Inferior parietal cortex (tissue), 1 donor: Measurements from ENCODE around the gene GNG14.
A peak's percentile ranks its signal among the peaks of the same experiment; 100 is the strongest.
"Not testable (repeated sequence)": the region's sequence is repeated elsewhere in the genome, so short reads cannot be mapped to it uniquely, and the experiment has no call there.

Experiments used
- DNase-seq: peaks from one replicate; pipeline ENCODE4 v3.0.0-alpha.2; 2016; ENCODE audit errors: extremely low spot score

Gene GNG14

DNA sequence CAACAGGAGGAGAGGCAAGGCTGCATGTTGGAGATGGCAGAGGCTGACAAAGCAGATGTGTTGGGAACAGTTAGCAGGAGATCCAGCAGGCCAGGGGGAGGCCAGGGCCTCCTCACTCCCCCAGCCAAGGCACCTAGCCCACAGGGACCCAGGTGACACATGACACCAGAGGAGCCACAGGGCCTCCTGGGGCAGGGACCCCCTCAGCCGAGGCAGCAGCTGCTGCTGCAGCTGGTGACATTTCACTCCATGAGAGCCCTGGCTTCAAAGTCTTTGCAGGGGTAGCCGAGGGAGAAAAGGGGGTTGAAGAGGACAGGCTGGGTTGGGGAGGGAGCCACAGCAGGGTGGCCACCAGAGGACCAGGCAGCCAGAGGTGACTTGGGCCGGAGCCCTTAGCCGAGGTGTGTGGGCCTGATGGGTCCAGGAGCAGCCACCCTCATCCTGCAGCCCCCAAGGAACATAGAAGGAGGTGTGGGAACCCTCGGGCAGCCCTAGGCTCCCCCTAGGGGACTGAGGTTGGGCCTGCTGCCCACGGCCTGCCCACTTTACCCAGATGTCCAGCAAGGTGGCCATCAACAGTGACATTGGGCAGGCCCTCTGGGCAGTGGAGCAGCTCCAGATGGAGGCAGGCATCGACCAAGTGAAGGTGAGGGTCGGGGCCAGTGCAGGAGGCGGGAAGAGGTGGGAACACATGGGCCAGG, at the start of gene GNG14:
Gene GNG14 (plus strand): TSS at position 503 of the 701 bp plus-strand sequence. CDS start 51 bp downstream, at position 554.
- no peak for DNase-seq

DNA sequence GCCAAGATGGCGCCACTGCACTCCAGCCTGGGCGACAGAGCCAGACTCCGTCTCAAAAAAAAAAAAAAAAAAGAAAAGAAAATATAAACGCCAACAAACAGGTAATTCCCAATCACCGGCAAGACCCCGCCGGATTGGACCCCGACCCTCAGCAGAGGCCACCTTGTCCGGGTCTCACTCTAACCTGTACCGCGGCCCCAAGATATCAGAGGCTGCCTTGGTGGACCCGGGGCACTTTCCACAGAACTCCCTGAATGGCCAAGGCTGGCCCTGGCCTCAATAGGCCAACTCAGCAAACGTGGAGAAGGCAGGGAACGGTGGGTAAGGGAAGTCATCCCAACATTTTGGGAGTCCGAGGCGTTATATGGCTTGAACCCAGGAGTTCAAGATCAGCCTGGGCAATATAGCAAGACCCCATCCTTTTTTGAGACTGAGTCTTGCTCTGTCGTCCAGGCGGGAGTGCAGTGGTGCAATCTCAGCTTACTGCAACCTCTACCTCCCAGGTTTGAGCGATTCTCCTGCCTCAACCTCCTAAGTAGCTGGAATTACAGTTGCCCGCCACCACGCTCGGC, 49.1 kb upstream of the GNG14 start:
- no peak for DNase-seq

DNA sequence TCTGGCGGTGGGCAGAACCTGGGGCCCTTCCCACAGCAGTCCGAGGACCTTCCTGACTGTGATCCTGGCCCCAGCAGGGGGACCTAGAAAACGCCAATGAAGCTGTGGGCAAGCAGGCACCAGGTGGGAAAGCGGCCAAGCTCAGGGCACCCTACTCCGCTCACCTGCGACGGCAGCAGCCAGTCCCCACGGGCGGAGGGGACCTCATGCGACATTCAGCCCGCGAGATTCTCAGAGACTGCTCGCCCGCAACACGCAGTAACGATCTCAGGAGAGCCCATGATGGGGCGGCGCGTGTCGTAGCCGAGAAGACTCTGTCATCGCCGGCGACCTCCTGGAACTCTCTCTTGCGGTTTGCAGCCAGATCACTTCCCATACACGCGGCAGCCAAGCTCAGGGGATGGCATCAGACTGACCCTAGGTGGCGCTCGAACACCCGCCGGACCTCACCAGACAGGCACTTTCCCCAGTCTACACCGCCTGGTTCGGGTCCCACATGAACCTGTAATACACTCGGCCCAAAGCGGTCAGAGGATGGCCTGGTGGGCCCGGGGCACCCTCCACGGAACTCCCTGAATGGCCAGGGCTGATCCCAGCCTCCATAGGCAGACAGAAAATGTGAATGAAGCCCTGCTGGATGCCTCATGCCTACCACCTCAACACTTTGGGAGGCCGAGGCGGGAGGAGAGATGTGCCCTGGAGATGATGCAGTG, 47.7 kb upstream of the GNG14 start:
- peak; percentile 58 for DNase-seq

DNA sequence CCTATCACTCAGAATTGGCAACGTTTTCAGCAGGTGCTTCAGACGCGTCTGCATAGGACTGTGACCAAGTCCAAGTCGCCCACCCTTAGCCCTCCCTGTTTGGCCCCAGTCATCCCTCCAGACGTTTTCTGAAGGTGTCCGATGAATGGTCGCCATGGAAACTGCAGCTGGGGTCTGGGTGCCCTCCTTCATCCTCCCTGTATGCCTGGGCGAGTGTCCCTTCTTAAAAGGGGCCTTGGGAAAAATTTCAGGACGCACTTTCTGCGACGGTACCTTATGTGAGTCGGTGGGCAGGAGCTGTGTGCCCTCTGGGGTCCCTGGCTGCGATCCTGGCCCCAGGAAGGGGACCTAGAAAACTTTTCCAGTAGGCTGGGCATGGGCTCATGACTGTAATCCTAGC, 46.3 kb upstream of the GNG14 start:
- DNase-seq, result no peak

DNA sequence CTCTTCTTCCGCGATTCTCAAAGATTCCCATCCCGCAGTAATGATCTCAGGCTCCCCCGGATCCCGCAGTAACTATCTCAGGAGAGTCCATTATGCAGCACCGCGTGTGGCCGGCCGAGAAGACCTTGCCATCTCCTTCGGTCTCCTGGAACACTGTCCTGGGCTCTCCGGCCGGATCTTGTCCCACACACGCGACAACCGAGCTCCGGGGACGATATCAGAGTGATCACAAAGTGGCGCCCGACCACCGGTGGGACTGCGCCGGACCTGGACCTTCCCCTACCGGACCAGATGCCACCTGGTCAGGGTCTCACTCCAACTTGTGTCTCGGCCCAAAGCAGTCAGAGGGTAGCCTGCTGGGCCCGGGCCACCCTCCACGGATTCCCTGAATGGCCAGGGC, 45.3 kb upstream of the GNG14 start:
- DNase-seq, result no peak

DNA sequence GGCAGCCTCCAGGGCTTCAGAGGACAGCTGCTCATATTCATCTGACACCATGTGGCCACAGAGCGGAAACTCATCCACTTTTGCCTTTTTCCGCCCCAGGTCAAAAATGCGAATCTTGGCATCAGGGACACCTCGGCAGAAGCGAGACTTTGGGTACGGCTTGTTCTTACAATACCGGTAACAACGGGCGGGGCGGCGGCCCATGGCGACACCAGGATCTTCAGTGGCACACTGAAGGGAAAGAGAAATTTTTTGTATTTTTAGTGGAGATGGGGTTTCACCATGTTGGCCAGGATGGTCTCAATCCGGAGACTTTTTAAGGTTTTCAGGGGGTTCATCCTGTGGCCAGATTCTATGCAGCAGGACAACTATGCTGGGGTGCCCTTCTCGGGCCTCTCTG, 44.1 kb upstream of the GNG14 start:
- not testable (repeated sequence) for DNase-seq

DNA sequence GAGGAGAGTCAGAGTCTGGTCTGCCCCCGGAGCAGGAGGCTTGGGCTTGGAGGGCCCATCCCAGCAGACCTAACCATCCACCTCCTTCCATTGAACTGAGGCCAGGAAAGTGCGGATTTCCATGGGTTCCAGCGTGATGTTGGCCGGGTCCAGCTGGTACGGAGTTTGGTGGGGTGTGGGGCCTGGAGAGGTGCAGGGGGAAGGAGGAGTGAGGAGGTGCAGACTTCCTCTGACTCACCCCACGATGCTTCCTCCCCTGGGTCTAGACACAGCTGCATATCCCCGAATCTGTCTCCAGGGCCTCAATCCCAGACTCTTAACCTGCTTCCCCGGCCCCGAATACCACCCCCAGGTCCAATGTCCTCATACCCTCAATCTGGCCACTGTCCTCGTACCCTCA, 41.2 kb upstream of the GNG14 start:
- DNase-seq, result no peak

DNA sequence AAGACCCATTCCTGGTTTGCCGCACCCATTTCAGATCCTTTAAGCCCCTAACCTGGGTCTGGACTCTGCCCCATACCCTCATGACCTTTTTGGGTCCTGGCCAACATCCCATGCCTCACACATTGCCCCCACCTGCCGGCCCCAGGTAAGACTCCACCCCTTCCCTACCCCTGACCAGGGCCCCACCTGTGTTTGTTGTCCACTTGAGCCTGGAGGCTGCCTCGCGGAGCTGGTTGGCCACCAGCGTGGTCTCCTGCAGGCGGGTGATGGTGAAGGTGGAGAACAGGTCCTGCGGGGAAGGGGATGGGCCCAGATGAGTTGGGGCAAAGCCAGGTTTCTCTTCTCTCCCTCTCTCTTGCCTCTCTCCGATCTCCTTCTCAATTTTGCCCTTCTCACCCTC, 40.8 kb upstream of the GNG14 start:
- no peak for DNase-seq

DNA sequence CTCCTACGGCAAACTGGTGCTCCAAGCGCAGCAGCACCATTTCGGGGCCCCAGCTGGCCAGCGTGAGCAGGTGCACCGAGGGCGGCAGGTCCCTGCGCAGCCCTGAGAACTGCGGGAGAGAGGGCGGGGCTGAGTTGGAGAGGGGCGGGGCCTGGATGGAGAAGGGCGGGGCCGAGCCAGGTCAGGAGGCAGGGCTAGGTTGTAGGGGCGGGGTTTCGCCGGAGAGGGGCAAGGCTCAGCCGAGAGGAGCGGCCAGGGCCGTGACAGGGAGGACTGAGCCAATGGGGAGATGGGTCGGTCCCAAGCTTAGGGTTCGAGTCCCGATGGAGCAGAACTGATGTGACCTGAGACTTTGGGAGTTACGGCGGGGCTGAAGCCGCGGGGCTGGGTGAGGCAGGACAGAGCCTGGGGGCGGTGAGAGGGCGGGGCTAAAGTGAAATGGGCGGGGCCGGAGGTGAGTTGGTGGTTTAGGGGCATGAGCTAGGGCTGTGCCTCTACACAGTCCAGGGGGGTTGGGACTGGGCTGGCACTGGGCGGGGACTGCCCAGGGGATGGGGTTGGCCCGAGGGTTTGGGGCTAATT, 40.2 kb upstream of the GNG14 start:
- no peak for DNase-seq

DNA sequence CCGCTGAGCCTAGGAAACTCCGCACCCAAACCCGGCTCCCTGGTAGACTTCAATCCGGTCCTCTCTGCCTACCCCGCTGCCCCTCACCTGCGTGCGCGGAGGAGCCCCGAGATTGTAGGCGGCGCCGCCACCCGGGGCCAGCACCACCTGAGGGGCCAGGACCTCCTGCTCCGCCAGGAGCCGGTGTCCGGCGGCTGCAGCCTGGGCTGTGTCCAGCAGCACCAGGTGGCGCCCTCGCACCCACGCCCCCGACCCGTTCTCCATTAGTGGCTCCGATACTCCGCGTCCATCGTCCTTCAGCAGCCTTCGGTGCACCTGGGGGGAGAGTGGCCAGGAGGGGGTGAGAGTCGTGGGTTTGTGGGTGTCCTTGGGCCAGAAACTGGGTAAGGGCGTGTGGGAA, 39.7 kb upstream of the GNG14 start:
- no peak for DNase-seq

DNA sequence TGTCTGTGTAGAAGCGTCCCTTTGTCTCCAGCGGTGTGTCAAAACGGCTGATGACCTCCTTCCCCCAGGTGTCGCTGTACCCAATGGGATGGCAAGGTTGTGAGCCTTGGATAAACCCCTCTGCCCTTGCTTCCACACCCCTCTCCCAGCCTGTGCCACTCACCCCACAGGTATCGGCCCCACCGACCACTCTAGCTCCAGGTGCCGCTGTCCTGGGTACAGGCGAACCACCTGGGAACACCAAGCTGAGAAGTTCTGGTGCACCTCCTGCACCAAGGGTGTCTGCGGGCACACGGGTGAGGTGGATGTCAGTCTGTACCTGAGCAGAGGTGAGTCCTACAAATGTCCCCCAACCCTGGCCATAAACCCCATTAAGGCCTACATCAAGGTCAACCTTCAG, 37.9 kb upstream of the GNG14 start:
- no peak for DNase-seq

DNA sequence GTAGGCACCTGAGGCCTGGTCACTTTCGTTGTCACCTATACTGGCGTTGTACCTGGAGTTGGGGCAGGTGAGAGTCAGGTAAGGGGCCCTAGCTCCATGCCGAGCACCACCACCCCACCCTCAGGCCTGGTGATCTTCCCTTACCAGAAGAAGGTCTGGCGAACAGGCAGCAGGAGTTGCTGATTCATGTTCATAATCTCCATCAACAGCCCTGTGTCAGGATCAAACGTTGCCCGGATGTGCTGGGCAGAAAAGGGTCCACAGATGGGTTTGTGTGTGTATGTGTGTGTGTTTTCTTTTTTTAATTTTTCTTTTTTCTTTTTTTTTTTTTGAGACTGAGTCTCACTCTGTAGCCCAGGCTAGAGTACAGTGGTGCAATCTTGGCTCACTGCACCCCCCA, 35.6 kb upstream of the GNG14 start:
- DNase-seq, result no peak

DNA sequence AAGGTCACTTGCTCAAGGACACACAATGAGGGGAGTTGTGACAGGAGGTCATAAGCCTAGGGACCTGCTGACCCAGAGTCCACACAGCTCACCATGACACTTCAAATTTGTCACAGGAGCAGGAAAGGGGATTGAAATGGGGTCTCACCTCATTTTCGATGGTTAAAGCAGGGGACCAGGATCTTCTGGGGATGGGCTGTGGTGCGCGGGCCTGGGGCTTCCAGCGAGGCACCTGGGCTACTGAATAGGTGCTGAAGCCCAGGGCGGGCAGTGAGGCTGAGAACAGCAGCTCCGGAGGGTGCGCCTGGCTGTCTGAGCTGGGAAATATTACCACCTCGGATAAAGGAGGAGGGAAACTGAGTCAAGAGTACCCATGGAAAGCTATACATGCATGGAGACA, 32.3 kb upstream of the GNG14 start:
- DNase-seq, result no peak

DNA sequence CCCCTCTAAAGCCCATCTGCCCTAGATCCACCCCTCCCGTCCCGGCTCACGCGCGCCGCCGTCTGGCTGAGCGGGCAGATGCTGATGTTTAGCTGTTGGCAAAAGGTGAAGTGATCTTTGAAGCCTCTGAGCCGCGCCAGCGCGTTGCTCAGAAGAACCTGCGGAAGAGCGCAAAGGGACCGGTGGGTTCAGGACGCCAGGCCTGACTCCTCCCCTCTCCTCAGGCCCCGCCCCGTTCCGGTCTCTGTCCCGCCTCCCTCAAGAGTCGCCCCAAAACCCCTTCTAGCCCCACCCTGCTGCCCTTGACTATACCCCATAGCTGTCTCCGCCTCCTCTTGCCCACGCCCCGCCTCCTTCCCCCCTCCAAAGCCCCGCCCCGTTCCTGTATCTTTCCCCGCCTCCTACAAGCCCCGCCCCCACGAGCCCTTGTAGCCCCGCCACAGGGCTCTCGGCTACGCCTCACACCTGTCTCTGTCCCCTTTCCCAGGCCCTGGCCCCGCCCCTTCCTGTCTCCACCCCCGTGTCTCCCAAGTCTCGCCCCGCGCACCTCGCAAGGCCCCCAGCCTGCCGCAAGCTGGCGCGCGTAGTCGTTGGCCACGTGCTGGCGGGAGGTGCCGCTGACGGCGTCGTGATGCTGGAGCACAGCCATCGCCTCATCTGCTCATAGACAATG, 30.8 kb upstream of the GNG14 start:
- no peak for DNase-seq

DNA sequence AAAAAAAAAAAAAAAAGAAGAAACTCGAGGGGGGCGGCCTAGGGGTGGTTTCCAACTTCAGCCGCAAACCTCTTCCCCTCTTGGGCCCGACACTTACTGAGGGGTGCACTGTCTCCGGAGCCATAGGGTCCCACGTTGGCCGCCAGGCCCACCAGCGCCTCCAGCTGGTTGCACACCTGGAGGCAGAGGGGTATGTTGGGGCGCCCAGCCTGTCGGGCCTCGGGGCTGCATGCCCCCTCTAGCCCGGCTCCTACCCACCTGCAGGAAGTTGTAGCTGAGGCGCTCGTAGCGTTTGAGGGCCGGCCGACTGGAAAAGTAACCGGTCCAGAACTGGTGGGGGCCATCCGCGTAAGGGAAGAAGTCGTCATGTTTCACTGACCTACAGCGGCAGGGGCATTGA, 29.8 kb upstream of the GNG14 start:
- no peak for DNase-seq

DNA sequence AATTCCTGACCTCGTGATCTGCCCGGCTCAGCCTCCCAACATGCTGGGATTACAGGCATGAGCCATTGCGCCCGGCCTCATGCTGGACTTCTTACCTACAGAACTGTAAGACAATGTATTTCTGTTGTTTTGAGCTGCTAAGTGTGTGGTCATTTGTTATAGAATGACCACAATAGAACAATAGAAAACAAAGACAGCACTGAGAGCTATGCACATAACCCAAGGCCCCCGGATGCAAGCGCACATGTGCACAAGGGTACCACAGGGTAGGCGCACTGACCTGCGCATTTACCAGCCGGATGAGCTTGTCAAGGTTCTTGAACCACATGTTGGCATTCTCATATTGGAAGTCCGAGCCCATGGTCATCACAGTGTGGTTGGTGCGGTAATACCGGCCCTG, 26.8 kb upstream of the GNG14 start:
- peak; percentile 22 for DNase-seq

DNA sequence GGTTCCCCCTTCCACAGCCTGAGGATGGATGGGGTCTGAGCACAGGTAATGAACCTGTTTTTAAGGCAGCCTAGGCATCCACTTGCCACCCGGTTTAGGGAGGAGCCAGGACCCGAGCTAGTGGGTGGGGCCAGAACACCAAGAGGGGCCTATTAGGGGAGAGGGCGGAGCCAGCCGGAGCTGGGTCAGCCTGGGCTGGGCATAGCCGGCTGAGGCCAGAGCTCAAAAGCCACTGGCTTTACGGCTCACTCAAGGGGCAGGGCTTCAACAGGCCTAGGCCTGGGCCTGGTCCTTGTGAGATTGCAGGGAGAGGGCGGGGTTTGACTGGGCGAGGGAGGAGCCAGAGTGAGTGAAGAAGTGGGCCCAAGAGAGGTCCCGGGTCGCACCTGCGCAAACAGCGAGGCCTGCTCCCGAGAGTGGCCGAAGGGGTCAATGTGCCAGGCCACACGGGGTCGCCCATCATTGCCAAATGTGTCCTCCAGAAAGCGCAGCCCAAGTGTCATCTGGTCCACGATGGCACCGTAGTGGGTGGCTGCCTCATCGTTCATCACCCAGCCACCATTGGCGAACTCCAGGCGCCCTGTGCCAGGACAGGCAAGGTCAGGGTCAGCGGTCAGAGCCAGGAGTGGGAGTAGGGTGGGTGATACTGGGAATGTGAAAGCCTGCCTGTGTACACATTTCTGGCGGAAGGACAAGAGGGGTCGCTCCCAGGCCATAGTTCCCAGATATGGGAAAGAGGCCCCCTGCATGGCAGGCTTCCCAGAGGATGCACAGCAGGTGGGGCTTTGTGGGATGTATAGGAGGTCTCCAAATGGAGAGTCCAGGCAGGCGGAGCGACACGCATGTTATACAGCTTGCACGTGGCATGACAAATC, 23.2 kb upstream of the GNG14 start:
- no peak for DNase-seq

DNA sequence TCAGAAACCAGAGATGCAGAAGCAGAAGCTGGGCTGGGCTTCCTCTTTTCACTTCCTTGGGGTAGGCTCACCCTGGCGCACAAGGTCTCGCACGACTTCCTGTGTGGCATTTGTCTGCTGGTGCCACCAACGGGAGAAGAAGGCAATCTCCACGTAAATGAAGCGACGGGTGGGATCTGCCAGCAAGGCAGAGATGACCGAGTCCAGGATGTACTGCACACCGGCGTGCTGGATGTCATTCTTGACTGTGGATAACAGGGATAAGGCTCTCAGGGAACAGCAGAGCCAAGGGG, 22.6 kb upstream of the GNG14 start:
- no peak for DNase-seq

DNA sequence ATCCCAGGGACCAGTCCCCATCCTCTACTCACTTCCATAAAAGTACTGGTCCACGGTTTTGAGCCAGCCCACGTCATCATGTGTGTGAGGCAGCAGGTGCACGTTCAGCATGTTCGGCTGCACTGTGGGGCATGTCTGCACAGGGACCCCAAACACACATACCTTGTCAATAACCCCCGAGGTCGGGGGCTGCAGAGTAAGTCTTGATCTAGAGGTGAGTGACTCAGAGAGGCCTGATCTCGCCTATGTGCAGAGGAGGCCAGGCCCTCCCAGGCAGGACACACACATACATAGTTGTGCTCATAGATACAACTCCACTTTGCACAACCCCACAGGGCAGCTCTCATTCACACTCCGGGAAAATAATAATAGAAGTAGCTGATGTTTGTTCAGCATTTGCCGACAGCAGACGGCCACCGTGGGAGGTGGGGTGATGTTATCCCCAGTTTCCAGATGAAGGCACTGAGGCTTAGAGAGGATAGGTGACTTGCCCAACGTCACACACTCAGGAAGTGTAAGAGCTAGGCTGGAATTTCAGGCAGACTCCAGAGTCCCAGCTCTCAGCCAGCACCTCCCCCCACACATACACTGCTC, 22.0 kb upstream of the GNG14 start:
- DNase-seq, result no peak

DNA sequence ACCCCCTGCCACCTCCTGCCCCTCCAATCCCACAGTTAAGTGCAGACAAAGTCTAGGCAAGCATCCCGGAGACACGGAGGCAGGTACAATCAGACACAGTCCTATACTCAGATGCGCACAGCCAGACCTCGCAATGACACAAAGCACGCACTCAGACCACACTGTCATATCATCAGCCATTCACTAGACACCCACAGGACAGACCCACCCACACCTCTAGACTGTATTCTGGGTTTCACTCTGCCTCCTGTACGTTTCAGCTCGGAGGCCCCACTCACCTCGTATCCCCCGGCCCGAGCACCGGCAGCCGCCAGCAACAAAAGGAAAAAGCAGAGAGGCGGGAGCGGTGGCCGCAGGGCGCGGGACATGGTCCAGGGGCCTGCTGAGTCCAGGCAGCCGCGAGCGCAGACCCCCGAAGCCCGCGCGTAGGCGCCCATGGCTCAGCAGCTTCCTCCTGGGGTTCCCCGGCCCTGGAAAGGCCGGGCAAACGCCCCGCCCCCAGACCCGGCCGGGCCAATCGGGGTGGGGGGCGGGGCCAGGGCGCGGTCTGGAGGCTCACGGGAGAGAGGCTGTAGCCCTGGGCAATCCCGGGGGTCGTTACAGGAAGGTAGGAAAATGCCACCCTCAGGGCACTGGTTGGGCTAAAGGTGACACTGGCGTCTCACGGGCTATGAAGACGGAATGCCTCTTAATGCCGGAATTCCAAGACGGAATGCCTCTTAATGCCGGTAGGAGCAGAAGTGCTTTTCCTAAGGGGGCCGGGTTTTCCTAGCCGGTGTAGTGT, 21.3 kb upstream of the GNG14 start, which contains the start of the genes MAN2B1 and WDR83:
Gene MAN2B1 (minus strand): TSS at position 478 of the 784 bp plus-strand sequence. CDS start 41 bp downstream, at position 437.
Gene WDR83 (plus strand): TSS at position 543 of the 784 bp plus-strand sequence. CDS start 2,984 bp downstream, outside the sequence.
- peak; percentile 78 for DNase-seq
